ELF-1 (cell line): ENCODE results near the gene IRS1.
"Not testable (repeated sequence)": the region's sequence is repeated elsewhere in the genome, so short reads cannot be mapped to it uniquely, and the experiment has no call there.

Experiments used
- DNase-seq: peaks from one replicate; pipeline ENCODE4 v3.0.0-alpha.2; 2016; ENCODE audit warnings: low read depth, low spot score

Gene IRS1

GRCh38 chr2:226799211-226799975, at the start of gene IRS1:
TSS of gene IRS1 (minus strand) at chr2:226799820. CDS start at chr2:226798738, 1,082 bp downstream.
- DNase-seq, result peak; percentile 85

GRCh38 chr2:226849349-226849748, 49.7 kb upstream of the IRS1 start:
- peak; percentile 24 for DNase-seq

- no peak for DNase-seq
Measured at GRCh38 chr2:226847511-226847910, 47.9 kb upstream of the IRS1 start.

GRCh38 chr2:226847090-226847489, 47.5 kb upstream of the IRS1 start:
- DNase-seq, result no peak

- DNase-seq, result no peak
Measured at GRCh38 chr2:226845386-226846116, 45.9 kb upstream of the IRS1 start.

GRCh38 chr2:226843001-226843400, 43.4 kb upstream of the IRS1 start:
- DNase-seq, result not testable (repeated sequence)

- no peak for DNase-seq
Measured at GRCh38 chr2:226839951-226840350, 40.3 kb upstream of the IRS1 start.

GRCh38 chr2:226839161-226839560, 39.5 kb upstream of the IRS1 start:
- DNase-seq, result no peak

- DNase-seq, result no peak
Measured at GRCh38 chr2:226838722-226839121, 39.1 kb upstream of the IRS1 start.

GRCh38 chr2:226837787-226838603, 38.4 kb upstream of the IRS1 start:
- DNase-seq, result no peak

GRCh38 chr2:226837334-226837733, 37.7 kb upstream of the IRS1 start:
- DNase-seq, result no peak

GRCh38 chr2:226836548-226836885, 36.9 kb upstream of the IRS1 start:
- no peak for DNase-seq

- DNase-seq, result peak; percentile 92
Measured at GRCh38 chr2:226835796-226836547, 36.4 kb upstream of the IRS1 start, which contains the start of gene RHBDD1. TSS of gene RHBDD1 (plus strand) at chr2:226836054. CDS start at chr2:226864694, 28,640 bp downstream.

- DNase-seq, result no peak
Measured at GRCh38 chr2:226835420-226835795, 35.8 kb upstream of the IRS1 start.

GRCh38 chr2:226834880-226835279, 35.3 kb upstream of the IRS1 start:
- not testable (repeated sequence) for DNase-seq

GRCh38 chr2:226832061-226832460, 32.4 kb upstream of the IRS1 start:
- DNase-seq, result no peak

GRCh38 chr2:226831266-226831665, 31.6 kb upstream of the IRS1 start:
- DNase-seq, result no peak

- no peak for DNase-seq
Measured at GRCh38 chr2:226829721-226830631, 30.4 kb upstream of the IRS1 start.

- DNase-seq, result no peak
Measured at GRCh38 chr2:226828191-226828590, 28.6 kb upstream of the IRS1 start.

GRCh38 chr2:226825056-226825455, 25.4 kb upstream of the IRS1 start:
- no peak for DNase-seq
